Endothelial cell of umbilical vein (primary cell): ENCODE measurements around the gene LRFN5. TPM values are rescaled to one million over a fixed set of nuclear protein-coding genes. Genes with fewer than 3 reads are reported as not detected.

Experiments used
- BruUV-seq: library from RNA; stranded (reverse); fragments of 400-500 nt; replicated peaks from 2 replicates; lab custom pipeline; 2021; lab: Mats Ljungman, UMichigan
- CTCF ChIA-PET: fragments of 300-600, 350-600 bp; sonication (Branson Sonifier 250); formaldehyde crosslinking; loops from one replicate; lab custom pipeline; 2021; ENCODE audit warnings: antibody characterized with exemption, inconsistent platforms; lab: Charles Lee
- POLR2A ChIA-PET: fragments of 300-600, 350-600 bp; sonication (Branson Sonifier 250); formaldehyde crosslinking; loops from one replicate; lab custom pipeline; 2021; ENCODE audit warnings: antibody characterized with exemption, inconsistent platforms; lab: Charles Lee
- DNase-seq: peaks from one replicate; pipeline ENCODE4 v3.0.0-alpha.2; 2011; ENCODE audit warnings: low read depth, low spot score
- FAIRE-seq: peaks from 2 replicates; lab custom pipeline; 2011; peaks lifted over from hg19 to GRCh38; lab: Jason Lieb, UNC
- H2AFZ ChIP-seq: 2 replicates; pipeline ENCODE4 v1.6.0; 2012; ENCODE audit warnings: low read depth, low read length, control low read depth, inconsistent platforms
- H3K27ac ChIP-seq: 2 replicates; pipeline ENCODE4 v1.5.1; 2011; ENCODE audit warnings: low read depth, mild to moderate bottlenecking, control low read depth, low read length, moderate library complexity; ENCODE audit not compliant: insufficient read depth
- H3K27me3 ChIP-seq, 2 experiments: 2 replicates each; pipeline versions ENCODE4 v1.6.0 to v1.6.1; 2011; ENCODE audit warnings: low read length in 2 of 2, mixed read lengths in 1 of 2; ENCODE audit not compliant: control insufficient read depth in 2 of 2, insufficient read depth in 2 of 2
- H3K36me3 ChIP-seq, 2 experiments: 2 replicates in 1 of 2; 3 replicates in 1 of 2; pipeline ENCODE4 v1.5.1; 2011; ENCODE audit warnings: low read length in 2 of 2, mild to moderate bottlenecking in 1 of 2, moderate library complexity in 1 of 2; ENCODE audit not compliant: control insufficient read depth in 2 of 2, insufficient read depth in 2 of 2; ENCODE audit errors: extremely low read depth in 1 of 2
- H3K4me1 ChIP-seq: 3 replicates; pipeline ENCODE4 v1.5.1; 2011; ENCODE audit warnings: mild to moderate bottlenecking, low read length; ENCODE audit not compliant: control insufficient read depth, insufficient read depth; ENCODE audit errors: extremely low read depth
- H3K4me2 ChIP-seq: 2 replicates; pipeline ENCODE4 v1.6.1; 2011; ENCODE audit warnings: low read length, control low read depth, mixed read lengths; ENCODE audit not compliant: insufficient read depth
- H3K4me3 ChIP-seq, 3 experiments: fragments of 200-600 bp in 1 of 3; sonication (generic), shearing (Covaris generic) in 1 of 3; replicated peaks in 1 of 3; 2 replicates each; pipeline ENCODE4 v1.5.1; 2011 to 2016; ENCODE audit warnings: control low read depth in 3 of 3, low read length in 3 of 3, mild to moderate bottlenecking in 2 of 3, inconsistent platforms in 1 of 3, low read depth in 1 of 3, moderate library complexity in 1 of 3; ENCODE audit not compliant: insufficient read depth in 1 of 3
- H3K79me2 ChIP-seq: 2 replicates; pipeline ENCODE4 v1.6.0; 2012; ENCODE audit warnings: low read length, inconsistent platforms; ENCODE audit not compliant: control insufficient read depth, insufficient read depth
- H3K9ac ChIP-seq: replicated peaks from 2 replicates; pipeline ENCODE3; 2011; ENCODE audit warnings: low read length, control low read depth; ENCODE audit not compliant: insufficient read depth; ENCODE audit errors: extremely low read depth
- H3K9me1 ChIP-seq: replicated peaks from 3 replicates; pipeline ENCODE4 v1.6.0; 2011; ENCODE audit warnings: mild to moderate bottlenecking, low read length; ENCODE audit not compliant: control insufficient read depth, insufficient read depth; ENCODE audit errors: extremely low read depth
- H3K9me3 ChIP-seq: replicated peaks from 2 replicates; pipeline ENCODE4 v1.5.1; 2012; ENCODE audit warnings: low read length, inconsistent platforms; ENCODE audit not compliant: control insufficient read depth, insufficient read depth
- H4K20me1 ChIP-seq: replicated peaks from 2 replicates; pipeline ENCODE3; 2011; ENCODE audit warnings: mild to moderate bottlenecking, low read length; ENCODE audit not compliant: control insufficient read depth, insufficient read depth; ENCODE audit errors: extremely low read depth
- EZH2 ChIP-seq: IDR thresholded peaks from 2 replicates; pipeline ENCODE4 v1.6.1; 2012; ENCODE audit warnings: borderline replicate concordance, low read depth, mild to moderate bottlenecking, moderate library complexity, low read length, inconsistent platforms; ENCODE audit not compliant: severe bottlenecking
- FOS ChIP-seq: IDR thresholded peaks from 2 replicates; pipeline ENCODE4 v1.6.1; 2011; ENCODE audit warnings: mild to moderate bottlenecking, low read length, moderate library complexity, borderline replicate concordance; ENCODE audit not compliant: insufficient read depth
- JUN ChIP-seq: IDR thresholded peaks from 2 replicates; pipeline ENCODE4 v1.6.1; 2011; ENCODE audit warnings: borderline replicate concordance, low read depth; ENCODE audit not compliant: insufficient read length, insufficient read depth
- MYC ChIP-seq: IDR thresholded peaks from one replicate; pipeline ENCODE4 v1.6.1; 2011; ENCODE audit warnings: mild to moderate bottlenecking, low read depth, low read length
- POLR2A ChIP-seq: IDR thresholded peaks from 2 replicates; pipeline ENCODE4 v1.6.1; 2012; ENCODE audit warnings: low read depth, mild to moderate bottlenecking, control low read depth, low read length
- dilution Hi-C: fragments of 300-500 bp; cut with MboI; formaldehyde crosslinking; loops from one replicate; pipeline ENCODE4 v1.15.0; 2019; ENCODE audit warnings: low sequenced_read_pairs; ENCODE audit not compliant: extremely low pct_ligation_motif_present
- intact Hi-C: fragments of 100-400 bp; cut with micrococcal nuclease; formaldehyde crosslinking; loops from one replicate; pipeline ENCODE4 v1.10.0; 2022
- polyA plus RNA-seq, 4 experiments: library from polyadenylated mRNA; depleted of rRNA in 3 of 4; stranded (reverse) in 3 of 4; unstranded in 1 of 4; fragments of >200 nt; gene quantifications; 2 replicates each; pipeline versions ENCODE4 v1.2.1 to v1.2.3, GENCODE V29; 2011 to 2012; ENCODE audit warnings: missing spikeins in 1 of 4
- total RNA-seq: library from RNA; stranded (reverse); gene quantifications from 2 replicates; pipeline ENCODE4 v1.2.3, GENCODE V29; 2021
- TF ChIP-seq, protein P1 (sequence below): IDR thresholded peaks from 2 replicates; pipeline ENCODE4 v1.6.1; 2011; ENCODE audit not compliant: insufficient read depth, insufficient read length

Gene LRFN5
- total and polyA plus RNA-seq, 2 donors (not counting 3 experiments of a cell fraction or from before 2014, with no cell fraction given) = not detected

DNA sequence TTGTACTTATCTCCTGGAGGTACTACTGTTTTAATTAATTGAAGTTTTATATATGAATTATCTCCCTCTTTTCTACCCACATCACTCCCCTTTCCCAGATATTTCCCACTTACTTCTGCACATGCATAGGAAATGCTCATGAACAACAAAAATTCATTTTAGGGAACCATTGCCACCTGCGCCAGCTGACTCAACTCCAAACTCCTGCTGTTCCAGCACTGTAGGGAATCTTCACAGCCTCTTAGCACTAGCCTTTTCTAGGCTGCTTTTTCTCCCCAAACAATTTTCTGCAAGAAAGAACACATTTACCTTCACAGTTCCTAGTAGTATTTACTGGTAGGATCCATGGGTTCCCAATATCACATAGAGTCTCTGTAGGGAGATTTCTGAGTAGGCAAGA lies 268.4 kb downstream of the LRFN5 start:
- intact Hi-C loops = no loop called here

DNA sequence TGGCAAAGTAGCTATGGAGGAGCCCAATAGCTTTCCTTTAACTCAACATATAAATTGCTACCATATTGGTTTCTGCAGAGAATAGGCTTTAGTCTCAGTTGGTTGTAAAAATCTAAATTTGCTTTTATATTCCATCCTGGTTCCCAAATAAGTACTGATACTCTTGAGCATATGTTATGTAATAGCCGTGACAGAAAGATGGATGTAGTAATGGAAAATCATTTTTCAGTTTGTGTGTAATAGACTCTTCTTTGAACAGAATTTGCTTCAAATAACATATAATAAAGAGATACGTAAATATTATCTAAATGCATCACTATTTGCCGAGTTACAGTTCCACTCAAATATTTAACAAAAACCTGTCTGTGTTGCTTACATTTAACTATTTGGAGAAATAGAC lies 271.6 kb downstream of the LRFN5 start:
- Histone ChIP-seq H3K9me1 (no peaks in the 10 kb centered on the region), H3K4me3 (no peak overlapping the region), H3K4me2 (no peak overlapping the region), H3K27me3 (no peaks in the 10 kb centered on the region), H4K20me1 (no peaks in the 10 kb centered on the region), H3K79me2 (no peaks in the 10 kb centered on the region), H3K36me3 (no peaks in the 10 kb centered on the region), H3K9ac (no peak overlapping the region), H3K9me3 (no peaks in the 10 kb centered on the region), H2AFZ (no peak overlapping the region), H3K27ac (no peak overlapping the region), H3K4me1 (no peaks in the 10 kb centered on the region)
- TF ChIP-seq JUN (no peak), POLR2A (no peak), EZH2 (no peak), FOS (no peak), MYC (no peak)
- TF ChIP-seq, protein P1, sequence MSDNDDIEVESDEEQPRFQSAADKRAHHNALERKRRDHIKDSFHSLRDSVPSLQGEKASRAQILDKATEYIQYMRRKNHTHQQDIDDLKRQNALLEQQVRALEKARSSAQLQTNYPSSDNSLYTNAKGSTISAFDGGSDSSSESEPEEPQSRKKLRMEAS = no peak
- ChIA-PET POLR2A (no interaction called here), CTCF (no interaction called here)
- dilution Hi-C loops (no loop called here), intact Hi-C loops (no loop called here)
- FAIRE-seq = no peak
- BruUV-seq = no TSS peak
- no peak for DNase-seq

More for the DNA sequence above, 268.4 kb downstream of the LRFN5 start:
- no peak overlapping the region for H3K4me2 ChIP-seq
- no peaks in the 10 kb centered on the region for H3K79me2 ChIP-seq
- no peak for DNase-seq
- H3K27ac ChIP-seq = no peak overlapping the region
- ChIA-PET CTCF (interaction anchor here (0.9 kb wide), 1 partner anchor 21 kb away, joined by 3 read pairs; no protein-coding TSS in a partner anchor), POLR2A (no interaction called here)
- H3K27me3 ChIP-seq = no peaks in the 10 kb centered on the region
- no peaks in the 10 kb centered on the region for H3K9me1 ChIP-seq
- no peaks in the 10 kb centered on the region for H3K4me1 ChIP-seq
- H3K4me3 ChIP-seq = no peak overlapping the region
- no TSS peak for BruUV-seq
- H3K9me3 ChIP-seq = no peaks in the 10 kb centered on the region
- TF ChIP-seq MYC = no peak
- TF ChIP-seq EZH2 = no peak
- dilution Hi-C loops = no loop called here
- FAIRE-seq = no peak
- no peaks in the 10 kb centered on the region for H4K20me1 ChIP-seq
- H2AFZ ChIP-seq = no peak overlapping the region
- H3K9ac ChIP-seq = no peak overlapping the region
- H3K36me3 ChIP-seq = no peaks in the 10 kb centered on the region
